Activated CD4-positive, CD25-positive, alpha-beta regulatory T cell treated with anti-CD3 and anti-CD28 coated beads, Interleukin-2, amount 50 U/mL, for 16 hours (primary cell): ENCODE data around the gene GOPC.
"Not testable (repeated sequence)": the region's sequence is repeated elsewhere in the genome, so short reads cannot be mapped to it uniquely, and the experiment has no call there.

ENCODE experiments used
- DNase-seq: peaks from one replicate; pipeline ENCODE4 v3.0.0-alpha.2; 2020; ENCODE audit warnings: low read depth, low spot score

Gene GOPC

DNA sequence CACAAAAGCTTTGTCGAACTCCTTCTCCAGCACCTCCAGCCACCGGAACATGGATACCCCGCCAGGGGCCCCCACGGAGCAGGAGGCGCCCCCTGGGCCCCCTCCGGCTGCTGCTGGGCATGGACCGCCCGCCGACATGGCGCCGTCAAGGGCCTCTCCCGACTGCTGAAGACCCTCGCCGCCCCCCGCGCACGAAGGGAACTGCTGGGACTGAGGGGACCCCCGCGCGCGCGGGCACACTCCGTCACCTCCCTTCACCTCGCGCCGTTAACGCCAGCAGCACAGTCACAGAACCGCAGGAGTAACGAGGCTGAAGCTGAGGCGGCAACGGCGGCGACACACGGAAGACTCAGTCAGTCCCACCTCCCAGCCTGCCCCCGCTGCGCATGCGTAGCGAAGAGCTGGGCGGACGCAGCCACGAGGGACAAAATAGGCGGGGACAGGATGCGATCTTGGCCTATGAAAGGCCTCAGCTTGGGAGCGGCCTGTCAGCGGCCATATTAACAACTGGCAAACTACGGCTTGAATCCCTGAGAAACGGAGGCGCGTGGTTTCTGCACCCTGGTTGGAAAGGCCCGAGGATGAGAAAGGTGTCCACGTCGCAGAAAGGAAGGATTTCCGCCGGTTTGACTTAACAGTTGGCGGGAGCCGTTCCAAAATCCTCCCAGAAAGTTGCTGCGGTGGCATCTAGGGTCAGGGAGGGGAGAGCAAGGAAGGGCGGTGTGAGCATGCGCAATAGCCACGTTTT is at the start of gene GOPC:
GOPC (minus strand) TSS at position 361 of the 748 bp plus-strand sequence; CDS start at position 138, 223 bp downstream.
- DNase-seq = peak; percentile 88

DNA sequence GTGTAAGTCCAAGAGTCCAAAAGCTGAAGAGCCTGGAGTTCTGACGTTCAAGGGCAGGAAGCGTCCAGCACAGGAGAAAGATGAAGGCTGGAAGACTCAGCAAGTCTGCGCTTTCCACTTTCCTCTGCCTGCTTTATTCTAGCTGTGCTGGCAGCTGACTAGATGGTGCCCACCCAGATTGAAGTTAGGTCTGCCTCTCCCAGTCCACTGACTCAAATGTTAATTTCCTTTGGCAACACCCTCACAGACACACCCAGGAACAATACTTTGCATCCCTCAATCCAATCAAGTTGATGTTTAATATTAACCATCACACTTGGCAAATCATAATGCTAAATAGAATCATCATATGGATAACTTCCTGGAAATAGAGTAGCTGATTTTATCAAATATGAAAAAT is 49.7 kb upstream of the GOPC start:
- DNase-seq = not testable (repeated sequence)

DNA sequence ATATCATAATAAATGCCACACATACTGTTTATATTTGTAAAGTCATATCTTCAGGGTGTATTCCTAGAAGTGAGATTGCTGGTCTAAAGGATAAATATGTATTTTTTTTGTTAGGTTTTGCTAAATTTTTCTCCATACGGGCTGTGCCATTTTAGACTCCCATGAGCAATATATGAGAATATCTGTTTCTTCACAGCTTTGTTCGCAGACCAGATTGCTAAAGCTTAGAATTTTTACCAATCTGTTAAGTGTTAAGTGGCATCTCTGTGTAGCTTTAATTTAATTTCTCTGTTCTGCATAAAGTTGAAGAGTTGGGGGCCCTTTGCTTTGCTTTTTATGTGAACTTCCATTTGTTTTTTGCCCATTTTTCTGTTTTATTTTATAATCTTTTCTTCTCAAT is 40.7 kb upstream of the GOPC start:
- no peak for DNase-seq

DNA sequence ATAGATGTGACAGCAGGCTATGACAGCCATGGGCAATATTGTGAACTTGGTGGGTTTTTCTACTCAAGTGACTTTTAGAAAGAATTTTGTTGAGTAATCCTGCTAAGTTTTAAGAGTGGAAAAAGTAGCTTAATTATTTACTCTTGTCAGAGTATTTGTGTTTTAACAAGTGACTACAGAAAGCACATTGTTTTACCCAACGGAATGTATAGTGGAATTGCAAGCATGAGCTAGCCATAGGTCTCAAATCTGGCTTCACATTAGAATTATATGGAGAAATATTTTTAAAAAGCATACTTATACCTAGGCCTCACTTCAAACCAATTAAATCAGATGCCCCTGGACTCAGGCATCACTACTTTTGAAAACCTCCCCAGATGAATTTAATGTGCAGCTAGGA is 35.5 kb upstream of the GOPC start:
- DNase-seq = no peak

DNA sequence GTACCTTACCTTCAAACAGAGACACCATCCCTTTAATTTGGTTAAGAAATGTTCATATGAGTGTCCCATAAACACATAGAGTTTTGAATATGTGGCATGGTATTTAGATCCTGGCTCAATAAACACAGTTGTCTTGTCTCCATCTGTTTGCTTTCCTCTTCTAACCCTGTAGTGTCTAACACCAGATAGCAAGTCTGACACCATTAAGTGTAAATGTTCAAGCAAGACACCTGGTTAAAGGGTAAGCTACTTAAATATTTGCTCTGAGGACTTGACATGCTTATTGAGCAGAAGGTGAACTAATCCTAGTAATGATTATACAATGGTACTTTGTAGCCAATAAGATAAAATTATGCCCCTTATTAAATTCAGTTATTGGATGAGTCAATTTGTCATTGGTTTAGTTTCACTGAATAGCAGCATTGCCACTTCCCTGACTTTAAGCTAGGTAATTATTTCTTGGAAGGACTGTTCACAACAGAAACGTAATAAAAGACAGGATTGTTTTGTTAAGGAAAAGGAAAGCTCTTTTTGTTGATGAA is 26.9 kb upstream of the GOPC start:
- no peak for DNase-seq

DNA sequence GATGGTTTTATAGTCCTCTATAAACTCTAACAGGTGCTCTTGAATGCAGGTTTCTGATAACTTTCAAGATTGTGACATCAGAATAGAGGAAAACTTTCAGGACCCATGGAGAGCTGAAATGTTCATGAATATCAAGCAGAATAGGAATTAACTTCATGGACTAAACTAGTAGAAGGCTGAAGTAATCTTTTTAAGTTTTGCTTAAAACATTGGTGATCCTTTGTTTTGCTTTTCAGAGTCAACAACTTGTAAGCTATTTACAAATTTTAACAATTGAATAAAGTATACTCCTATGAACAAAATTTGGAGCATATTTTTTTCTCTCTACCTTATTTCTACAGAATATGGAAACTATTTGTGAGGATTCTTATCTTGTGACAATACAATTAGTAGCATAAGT is 25.2 kb upstream of the GOPC start:
- no peak for DNase-seq

DNA sequence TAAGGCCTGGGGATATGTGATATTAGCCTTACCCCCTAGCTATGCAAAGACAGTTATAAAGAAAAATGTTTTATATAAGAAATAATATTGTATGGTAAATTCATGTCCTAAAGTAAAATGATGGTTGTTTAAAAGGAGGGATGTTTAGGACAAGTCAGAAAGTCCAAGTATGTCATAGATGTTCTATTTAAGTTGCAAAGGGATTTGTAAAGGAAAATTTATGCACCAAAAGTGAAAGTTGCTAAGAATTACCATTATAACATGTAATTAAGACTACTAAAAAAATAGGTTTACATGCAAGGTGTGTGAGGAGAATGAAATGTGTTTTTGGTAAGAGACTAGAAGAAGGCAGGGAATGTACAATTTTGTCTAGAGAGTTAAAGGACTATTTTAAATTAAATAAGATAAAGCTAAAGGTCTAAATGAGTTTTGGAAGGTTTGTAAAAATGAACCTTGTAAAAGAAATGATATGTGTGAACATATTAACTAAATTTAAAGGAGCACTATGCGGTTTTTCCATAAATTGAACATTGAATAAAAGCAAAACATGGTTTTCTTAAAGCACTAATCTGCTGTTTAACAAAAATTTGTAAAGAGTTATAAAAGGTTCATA is 22.7 kb upstream of the GOPC start:
- no peak for DNase-seq

DNA sequence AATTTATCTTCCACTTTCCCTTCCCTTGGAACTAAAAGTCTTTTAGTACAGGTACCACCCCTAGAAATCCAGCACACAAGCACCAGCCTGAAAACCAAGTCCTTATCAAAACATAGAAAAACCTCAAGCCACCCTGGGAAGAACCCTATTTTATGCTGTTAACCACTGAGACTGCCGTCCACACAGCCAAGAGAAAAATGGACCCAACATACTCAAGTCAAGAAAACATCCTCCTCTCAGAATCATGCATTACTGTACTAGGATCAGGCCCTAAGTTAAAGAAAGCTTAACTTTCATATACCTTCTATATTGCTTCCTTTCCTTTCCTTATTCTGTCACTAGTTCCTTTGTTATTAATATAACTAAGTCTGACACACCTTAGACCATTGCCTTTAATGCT is 16.9 kb upstream of the GOPC start:
- DNase-seq = no peak

DNA sequence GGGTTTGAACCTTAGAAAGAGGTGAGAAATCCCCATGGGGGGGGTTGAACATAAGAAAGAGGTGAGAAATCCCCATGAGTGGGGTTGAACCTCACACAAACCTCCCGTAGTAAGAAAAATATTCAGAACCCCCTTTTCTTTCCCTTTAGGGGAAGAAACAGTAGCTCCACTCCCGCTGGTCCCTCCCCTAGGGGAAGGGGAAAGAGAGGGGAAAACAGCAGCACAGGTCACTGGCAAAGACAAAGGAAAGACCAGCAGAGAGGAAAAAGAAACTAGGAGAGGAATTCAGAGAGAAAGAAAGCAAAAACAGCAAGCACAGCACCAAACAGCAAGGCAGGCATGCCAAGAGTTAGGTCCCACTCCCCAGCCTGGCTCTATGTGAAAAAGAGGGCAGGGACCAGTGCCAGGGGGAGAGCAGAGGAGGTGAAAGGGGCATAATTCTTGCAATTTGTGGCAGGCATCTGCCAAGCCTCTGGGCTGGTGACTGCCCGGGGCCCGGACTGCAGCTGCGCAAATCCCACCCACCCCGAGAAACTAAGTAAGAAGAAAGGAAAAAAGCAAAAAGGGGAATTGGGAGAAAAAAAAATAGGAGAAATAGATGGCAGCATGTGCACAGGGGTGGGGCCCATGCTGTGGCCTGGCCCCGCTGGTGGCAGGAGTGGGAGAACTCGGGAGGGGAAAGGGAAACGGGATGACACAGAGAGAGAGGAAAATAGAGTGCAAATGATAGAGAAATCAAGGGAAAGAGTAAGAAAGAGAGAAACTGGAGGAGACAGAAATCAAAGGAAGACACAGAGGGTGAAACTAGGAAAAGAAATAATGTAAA is 15.1 kb upstream of the GOPC start:
- no peak for DNase-seq

DNA sequence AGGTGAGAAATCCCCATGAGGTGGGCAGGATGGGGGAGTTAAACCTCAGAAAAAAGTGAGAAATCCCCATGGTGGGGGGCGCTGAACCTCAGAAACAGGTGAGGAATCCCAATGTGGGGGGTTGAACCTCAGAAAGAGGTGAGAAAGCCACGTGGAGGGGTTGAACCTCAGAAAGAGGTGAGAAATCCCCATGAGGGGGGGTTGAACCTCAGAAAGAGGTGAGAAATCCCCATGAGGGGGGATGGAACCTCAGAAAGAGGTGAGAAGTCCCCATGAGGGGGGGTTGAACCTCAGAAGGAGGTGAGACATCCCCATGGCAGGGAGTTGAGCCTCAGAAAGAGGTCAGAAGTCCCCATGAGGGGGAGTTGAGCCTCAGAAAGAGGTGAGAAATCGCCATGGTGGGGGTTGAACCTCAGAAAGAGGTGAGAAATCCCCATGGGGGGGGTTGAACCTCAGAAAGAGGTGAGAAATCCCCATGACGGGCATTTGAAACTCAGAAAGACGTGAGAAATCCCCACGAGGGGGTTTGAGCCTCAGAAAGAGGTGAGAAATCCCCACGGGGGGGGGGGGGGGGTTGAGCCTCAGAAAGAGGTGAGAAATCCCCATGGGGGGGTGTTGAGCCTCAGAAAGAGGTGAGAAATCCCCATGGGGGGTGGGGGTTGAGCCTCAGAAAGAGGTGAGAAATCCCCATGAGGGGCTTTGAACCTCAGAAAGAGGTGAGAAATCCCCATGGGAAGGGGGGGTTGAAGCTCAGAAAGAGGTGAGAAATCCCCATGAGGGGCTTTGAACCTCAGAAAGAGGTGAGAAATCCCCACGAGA is 14.3 kb upstream of the GOPC start:
- DNase-seq = peak; percentile 2

DNA sequence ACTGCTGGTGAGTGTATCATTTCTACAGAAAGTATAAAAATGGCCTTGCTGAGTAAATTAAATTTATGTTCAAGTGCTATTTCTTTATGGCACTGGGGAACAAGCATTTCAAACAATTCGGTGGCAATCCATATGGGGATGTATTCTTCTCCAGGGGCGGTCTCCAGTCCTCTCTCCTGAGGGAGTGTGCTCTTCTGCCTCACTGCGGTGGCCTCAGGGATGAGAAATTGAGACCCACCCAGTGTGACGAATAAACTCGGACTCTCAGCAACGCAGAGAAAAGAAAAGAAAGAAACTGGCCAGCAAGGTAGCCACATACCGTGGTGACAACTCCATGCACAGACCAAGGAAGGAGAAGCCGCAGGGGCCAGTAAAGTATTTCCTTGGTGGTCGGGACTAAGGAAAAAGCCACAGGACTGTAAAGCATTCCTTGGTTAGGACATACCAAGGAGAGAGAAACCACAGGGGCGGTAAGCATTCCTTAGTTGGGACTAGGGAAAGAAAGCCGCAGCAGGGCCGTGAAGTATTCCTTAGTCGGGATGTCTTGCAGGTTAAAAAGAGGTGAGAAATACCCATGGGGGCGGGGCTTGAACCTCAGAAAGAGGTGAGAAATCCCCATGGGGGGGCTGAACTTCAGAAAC is 13.6 kb upstream of the GOPC start:
- no peak for DNase-seq

DNA sequence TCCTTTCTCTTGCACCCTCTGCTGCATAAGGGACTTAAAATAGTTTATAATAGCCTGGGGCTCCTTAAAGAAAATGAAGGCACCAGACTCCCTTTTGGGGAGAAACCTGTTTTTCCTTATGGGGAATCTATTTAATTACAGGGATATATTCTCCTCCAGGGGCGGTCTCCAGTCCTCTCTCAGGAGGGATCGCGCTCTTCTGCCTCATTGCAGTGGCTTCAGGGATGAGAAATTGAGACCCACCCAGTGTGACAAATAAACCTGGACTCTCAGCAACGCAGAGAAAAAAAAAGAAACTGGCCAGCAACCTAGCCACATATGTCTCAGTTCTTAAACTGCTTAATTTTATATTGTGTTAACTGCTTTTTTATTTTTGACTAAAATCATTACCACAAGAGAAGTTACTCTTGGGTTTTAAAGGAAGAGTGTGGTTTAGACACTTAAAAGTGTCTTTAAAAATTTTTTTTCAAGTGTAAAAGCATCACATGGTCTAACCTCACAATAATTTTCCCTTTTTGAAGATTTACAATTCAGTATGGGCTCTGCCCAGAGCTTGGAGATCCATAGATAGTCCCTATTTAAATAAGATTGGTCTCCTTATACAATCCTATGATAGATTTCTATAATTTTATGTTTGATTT is 11.7 kb upstream of the GOPC start:
- no peak for DNase-seq

DNA sequence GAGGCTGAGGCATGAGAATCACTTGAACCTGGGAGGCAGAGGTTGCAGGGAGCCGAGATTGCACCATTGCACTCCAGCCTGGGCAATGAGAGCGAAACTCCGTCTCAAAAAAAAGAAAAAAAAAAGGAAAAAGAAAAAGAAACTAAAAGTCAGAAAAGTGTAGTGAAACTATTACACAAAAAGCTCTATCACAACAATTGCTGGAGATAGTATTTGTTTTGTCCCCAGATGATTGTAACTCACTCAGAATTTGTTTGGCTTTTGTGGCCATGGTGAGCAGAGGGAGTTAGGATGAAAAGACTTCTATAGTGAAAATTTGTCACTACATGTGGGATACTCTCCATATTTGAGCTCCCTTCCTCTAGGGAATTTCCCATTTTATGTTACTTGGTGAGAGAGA is 5.2 kb upstream of the GOPC start:
- no peak for DNase-seq

DNA sequence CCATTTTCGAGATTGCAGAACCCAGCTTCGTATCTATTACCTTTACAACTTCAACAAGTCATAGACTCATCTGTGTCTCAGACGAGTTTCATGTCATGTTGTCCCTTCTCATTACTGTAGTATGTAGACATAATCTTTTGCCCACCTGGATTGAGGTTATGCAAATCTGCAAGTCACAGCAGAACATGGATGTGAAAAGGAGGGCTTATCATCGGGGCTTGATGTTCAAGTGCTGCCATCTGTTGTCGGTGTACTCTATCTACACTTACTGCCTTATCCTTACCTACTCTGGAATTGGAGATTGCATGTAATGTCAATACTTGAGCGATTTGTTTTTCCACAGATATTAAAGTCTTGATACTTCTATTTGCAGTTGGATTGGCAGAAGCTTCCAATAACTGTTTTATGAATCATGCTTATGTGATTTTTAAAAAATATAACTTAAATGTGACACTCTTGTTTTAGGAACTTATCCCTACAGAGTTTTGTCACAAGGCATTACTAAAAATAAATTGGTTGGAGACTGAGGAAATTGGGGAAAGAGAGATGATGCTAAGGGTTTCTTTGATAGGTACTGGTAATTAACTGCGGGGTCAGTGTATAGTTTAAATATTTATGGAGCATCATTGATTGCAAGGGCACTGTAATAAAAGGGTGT is 3.0 kb upstream of the GOPC start:
- DNase-seq = peak; percentile 17

DNA sequence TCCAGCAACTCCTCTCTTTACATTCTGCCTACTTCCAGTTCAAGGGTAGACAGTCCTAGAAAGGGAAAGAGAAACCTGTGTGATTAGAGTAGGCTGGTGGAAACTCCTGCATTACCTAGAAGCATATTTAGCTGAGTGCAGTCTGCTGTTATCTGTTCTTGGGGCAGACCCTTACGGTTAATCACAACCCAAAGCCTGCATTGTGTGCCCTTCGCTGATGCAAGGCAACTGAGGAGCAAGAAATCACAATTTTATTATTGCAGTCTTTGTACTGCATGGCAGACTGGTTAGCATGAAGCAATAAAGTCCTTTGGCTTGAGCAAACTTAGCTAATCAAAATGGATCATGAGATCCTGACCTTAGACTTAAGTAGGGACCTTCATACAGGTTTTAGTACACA is 1.5 kb upstream of the GOPC start:
- no peak for DNase-seq

DNA sequence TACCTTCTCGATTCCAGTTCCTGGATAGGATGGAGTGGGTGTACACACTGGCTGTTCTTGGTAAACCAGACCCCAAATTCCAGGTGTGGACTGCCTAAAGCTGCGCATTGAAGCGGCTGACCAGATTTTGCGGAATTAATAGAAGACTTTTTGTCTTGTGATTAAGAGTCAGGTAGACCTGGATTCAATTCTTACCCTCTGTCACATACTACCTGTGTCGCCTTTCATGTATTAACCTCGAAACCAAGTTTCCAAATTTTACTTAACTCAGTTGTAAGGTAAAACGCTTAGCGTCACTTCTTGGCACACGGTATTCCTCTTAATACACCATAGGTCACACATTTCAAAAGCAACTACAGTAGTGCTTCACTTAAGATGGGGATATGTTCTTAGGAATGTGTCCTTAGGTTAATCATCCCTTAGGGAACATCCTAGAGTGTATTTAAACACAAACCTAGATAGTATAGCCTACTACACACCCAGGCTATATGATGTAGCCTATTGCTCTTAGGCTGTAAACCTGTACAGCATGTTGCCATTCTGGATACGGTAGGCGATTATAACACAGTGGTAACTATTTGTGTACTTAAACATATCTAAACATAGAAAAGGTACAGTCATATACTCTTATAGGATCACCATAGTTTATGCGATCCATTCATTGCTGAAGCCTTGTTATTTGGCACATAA is 733 bp upstream of the GOPC start:
- no peak for DNase-seq

DNA sequence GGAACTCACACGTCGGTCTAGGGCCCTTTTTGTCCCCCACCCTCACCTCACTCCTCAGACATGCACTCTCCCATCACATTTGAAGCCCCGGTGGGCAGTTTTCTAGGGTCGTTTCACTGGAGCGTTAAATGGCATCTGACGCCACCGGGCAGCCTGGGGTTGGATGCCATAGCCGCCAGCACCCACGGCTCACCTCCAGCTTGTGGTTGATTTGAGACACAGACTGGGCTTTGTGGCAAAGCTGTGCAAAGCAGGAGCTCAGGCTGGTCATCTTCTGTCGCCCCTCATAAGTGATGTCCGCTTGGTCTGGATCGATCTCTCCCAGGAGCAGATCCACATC is 530 bp downstream of the GOPC start:
- DNase-seq = no peak

DNA sequence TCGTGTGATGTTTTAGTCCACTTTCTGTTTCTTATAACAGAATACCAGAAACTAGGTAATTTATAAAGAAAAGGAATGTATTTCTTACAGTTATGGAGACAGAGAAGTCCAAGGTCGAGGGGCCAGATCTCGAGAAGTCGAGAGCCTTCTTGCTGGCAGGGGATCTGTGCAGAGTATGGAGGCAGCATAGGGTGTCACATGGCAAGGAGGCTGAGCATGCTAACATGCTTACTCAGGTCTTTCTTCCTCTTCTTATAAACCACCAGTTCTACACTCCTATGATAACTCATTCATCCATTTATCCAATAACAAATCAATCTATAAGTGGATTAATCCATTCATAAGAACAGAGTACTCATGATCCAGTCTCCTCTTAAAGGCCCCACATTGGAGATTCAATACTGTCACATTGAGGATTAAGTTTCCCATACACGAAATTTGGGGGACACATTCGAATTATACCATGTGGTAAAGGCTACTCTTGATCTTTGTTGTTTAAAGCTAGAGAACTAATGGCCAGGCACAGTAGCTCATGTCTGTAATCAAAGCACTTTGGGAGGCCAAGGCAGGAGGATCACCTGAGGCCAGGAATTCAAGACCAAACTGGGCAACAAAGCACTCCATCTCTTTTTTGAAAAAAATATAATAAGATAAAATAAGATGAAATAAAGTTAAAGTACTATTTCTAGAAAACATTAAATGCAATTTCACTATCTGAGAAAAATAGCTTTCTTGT is 2.1 kb downstream of the GOPC start:
- DNase-seq = no peak

DNA sequence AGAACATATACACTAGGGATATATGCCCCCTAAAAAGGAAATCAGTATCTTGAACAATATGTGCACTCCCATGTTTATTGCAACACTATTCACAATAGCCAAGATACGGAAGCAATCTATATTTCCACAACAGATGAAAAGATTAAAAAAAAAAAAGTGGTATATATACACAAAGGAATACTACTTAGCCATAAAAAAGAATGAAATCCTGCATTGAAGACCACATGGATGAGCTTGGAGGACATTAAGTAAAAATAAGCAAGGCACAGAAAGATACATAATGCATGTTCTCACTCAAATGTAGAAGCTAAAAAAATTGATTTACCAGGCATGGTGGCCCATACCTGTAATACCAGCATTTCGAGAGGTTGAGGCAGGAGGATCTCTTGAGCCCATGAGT is 4.6 kb downstream of the GOPC start:
- no peak for DNase-seq
